Inflammatory macrophage treated with lipopolysaccharide for 4 hours (primary cell): Measurements from ENCODE around the gene POU2AF3.
"Not testable (repeated sequence)": the region's sequence is repeated elsewhere in the genome, so short reads cannot be mapped to it uniquely, and the experiment has no call there.

Source experiments
- DNase-seq: peaks from one replicate; pipeline ENCODE4 v3.0.0-alpha.2; 2020

POU2AF3 gene

DNA sequence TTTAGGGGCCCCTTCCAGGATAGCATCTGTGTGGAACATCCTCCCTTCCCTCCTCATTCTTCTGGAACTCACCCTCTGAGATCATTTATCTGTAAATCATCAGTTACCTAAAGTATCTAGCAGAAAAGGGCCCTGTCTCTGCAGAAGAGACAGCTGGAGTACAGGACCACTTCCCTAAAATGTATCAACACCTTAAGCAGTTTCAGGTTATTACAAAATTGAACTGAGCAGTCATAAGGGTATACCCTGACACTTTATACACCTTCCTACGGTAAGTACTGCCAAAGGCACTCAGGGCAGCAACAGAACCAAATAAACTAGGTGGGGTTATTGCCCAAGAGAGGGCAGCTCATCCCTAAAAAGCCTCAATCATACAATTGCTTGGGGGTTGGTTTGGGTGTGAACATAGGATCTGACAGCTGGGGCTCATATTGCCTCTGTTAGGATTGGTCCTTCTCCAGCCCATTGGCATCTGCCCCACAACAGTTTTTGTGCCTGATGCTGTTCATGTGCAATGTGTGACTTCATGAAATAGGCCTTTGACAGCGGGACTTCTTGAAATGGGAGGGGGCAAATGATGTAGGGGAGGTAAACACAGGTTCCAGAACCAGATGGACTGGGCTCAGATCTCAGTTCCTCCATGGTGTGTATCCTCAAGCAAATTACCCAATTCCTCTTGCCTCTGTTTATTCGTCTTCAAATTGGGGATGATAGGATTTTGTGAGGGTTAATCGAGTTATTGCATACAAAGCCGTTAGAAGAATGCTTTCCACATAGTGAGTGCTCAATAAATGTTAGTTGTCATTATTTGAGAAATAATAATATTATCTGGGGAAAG, 2.9 kb downstream of the POU2AF3 start:
- DNase-seq: no peak

DNA sequence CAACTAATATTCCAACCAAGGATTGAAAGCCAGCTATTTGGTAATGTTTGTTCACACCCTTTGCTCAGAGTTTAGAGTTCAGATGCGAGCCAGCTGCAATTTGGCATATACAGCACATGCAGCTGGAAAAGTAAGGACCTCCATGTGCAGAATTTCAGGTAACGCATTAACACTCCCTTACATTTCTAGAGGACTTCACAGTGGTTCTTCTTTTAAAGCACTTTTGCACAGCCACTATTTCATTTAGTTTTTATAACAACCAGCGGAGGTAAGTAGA, 3.4 kb downstream of the POU2AF3 start:
- no peak for DNase-seq

DNA sequence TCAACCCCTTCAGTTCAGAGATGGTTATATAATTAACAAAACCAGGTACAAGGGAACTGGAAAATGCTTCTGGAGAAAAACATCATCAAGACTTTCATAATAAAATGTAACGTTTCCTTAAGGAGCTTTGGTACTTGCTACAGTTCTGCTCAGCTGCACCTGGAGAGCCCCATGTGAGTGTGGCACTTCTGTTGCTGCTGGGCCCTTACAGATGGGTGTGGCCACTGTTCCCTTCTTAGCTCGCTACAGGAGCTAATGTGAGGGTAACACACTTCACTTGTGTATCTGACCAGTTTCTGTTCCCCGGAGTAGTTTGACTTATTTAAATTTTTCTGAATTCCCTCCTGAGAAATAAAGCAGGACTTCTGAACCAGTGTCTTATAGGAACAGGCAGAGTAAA, 4.0 kb downstream of the POU2AF3 start:
- no peak for DNase-seq

DNA sequence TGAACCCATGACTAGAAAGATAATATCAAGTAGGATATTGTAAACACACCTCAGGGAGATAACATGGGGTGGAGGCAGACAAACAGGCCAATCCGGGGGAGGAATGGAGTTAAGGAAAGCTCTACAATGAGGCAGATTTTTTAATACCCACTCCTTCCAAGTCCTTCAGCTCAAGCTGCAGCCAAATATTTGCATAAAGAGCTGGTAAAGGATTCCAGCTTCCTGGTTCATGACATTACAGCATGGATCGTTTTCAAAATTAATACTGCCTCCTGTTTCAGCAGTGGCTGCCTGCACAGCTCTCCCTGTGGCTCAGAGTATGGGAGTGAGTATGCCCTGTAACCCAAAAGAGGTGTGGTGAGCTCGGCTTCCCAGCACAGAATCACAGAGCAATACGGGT, 5.1 kb downstream of the POU2AF3 start:
- DNase-seq: no peak

DNA sequence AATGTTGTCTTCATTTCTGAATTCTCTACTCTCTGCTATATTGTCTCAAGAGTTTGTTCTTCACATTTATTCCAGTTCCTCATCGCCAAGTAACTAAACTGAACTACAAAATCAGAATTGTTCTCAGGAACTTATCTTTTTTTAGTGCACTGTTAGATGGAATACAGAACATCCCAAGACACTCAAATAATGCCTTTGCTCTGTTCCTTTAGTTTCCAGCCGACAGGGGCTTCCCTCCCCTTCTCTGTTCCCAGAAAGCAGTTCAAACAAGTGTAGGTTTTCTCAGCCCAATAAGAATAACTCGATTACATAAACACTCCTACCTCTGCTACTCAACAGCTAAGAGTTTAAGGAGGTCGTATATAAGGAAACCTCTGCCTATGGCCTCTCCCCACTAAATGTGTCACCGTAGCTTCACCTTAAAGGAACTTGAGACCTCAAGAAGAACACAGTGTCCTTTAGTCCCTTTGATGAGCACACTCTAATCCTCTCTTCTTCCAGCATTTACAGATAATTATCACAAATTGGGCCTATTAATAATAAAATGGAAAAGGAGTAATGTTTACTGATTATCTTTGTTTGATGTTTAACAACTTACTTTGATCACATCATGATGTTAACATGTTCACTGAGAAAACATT, 6.9 kb downstream of the POU2AF3 start:
- no peak for DNase-seq

DNA sequence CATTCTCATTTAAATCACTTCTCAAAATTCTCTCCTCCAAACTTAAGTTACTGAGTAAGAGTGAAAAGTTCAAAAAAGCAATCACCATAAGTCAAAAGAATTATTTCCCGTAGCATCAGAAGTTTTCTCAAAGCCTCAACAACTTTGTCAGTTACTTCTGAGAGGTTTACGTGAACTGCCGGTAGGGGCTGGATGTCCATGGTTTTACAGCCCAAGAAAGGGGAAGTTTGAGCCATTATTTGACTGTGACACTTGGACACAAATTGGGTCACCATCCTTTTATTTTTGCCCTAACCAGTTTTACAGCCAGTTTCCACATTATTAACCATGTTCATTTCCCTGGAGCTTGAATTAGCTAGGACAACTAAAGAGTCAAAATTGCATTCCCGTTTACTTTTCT, 7.5 kb downstream of the POU2AF3 start:
- no peak for DNase-seq

DNA sequence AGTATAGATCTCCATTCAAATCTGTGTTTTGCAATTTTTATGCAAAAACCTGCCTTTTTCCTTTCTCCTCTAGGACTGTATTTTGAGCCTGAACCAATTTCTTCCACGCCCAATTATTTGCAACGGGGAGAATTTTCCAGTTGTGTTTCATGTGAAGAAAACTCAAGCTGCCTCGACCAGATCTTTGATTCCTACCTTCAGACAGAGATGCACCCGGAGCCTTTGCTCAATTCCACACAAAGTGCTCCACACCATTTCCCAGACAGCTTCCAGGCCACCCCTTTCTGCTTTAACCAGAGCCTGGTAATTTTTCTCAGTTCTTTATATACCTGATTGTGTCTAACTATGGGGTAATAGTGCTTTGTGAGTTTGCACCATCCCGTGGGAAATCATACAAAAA, 8.0 kb downstream of the POU2AF3 start:
- no peak for DNase-seq

DNA sequence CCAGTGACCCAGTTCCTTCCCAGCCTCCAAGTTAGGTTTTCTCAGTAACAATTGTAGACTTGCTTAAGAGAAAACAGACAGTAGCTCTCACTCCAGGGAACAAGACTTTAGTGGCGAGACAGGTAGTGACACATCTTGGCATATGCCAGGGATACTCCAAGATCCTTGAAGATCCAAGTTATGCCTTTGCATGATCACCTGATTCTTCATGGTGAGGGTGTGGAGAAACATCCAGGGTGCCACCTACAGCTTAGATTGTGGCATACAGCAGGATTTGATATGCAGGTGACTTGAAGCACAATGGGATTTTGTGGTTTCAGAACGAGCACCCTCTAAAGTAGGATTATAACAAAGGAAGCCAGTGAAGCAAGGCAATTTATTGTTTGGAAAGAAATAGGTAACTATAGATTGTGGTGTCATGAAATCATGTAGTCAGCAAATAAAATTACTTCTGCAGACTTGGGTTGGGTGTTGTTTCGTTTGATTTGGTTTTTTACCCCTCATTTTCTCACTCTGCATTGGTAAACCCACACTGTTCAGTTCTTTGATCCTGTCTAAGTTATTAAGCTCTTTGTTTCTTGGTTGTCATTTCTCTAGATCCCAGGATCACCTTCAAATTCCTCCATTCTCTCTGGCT, 9.2 kb downstream of the POU2AF3 start:
- DNase-seq: no peak

DNA sequence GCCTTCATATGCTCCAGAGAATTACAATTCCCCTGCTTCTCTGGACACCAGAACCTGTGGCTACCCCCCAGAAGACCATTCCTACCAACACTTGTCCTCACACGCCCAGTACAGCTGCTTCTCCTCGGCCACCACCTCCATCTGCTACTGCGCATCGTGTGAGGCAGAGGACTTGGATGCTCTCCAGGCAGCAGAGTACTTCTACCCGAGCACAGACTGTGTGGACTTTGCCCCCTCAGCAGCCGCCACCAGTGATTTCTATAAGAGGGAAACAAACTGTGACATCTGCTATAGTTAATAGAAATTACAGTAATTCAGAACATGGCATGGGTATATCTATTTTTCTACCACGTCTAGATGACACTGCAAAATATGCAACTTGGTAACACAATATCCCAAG, 9.8 kb downstream of the POU2AF3 start:
- no peak for DNase-seq

DNA sequence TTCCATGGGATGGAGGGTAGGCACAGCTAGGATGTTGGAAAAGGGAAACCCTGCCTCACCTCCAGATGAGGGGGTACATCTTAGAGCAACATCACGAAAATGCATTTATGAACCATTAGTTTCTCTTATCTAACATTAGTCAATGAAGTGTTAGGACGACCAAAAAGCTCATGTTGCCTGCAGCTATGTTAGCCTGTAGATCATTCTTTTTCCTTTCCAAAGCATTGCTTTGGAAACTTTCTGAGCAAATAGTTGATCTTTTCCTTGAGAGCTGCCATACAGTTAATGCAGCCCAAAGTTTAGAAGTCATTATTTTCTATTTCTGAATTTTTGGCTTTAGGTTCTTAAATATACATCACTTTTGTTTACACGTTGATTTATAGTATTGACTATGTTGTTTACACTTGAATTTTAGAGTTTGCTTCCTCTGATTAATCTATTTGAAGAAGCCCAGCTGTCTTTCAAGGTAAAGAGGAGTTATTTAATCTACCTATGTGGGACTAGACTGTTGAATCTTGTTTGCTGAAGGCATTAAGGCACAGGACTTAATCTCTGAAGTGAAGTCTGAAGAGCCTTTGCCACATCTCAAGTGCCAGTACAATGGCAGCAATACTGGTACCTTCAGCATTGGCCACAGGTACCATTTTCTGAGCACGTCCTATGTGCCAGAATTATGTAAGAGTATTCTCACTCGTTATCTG, 11.0 kb downstream of the POU2AF3 start:
- DNase-seq: no peak

DNA sequence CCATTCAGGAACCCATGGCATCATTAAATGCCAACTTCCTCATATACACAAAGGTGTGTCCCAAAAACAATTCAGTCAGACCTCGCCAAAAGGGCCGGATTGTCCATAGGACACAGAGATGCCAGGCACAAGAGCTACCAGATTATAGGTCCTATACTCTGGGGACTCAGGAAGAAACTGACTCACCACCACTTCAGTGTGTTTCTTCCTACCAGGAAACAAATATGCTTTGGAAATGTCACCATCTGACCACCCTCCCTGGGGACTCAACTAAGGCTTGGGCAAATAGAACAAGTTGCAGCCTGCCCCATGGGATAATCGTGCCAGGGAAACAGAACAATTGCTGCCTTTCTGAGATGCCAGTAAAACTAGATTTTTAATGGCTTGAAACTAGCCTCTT, 11.7 kb downstream of the POU2AF3 start:
- no peak for DNase-seq

DNA sequence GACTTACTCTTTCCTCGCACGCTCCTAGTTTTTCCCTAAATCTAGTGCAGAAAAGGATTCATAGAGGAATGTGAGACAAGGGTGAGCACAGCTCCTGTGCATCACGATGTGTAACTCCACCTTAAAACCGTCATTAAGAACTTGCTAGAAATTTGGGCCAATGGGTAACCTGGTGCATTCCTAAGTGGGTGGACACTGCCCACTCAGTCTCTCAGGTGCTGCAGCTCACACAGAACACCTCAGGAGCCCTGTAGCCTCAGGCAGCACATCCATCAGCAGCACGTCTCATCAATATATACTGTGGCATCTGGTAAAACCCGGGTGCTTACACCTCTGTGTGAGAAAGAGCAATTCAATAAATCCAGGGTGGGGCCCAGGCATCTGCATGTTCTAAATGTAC, 12.4 kb downstream of the POU2AF3 start:
- DNase-seq: no peak

DNA sequence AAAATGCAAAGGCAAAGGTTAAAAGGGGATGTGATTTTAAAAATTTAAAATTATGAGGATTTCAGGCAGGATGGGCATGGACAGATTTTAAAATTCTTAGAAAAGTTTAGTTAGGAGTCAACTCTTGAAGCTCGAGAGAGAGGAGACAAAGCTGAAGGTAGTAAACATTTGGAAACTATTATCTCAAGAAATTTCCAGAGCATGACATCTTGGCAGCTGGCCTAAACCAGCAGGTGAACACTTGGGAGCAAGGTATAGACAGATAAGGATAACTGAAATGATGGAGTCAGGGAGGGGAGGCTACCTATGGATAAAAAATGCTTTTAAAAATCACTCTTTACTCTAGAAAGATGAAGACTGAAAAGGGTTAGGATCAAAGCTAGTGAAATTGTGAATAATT, 13.7 kb downstream of the POU2AF3 start:
- no peak for DNase-seq

DNA sequence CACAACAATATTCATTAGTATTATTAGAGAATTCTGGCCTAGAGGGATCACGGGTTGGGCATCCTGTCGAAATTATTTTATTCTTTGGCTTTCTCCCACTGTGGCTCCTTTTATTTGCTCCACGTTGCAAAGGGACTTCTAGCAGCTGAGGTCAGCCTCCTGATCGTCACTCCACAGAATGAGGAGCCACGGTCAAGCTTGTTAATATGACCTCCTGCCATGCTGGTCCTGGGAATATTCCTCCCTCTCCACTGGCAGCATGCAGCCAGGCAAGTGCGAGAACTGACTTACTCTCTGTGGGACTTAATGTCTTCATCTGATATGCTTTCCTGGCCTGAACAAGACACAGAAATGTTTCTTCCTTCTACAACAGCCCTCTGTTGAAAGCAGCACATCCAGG, 20.9 kb downstream of the POU2AF3 start:
- DNase-seq: no peak

DNA sequence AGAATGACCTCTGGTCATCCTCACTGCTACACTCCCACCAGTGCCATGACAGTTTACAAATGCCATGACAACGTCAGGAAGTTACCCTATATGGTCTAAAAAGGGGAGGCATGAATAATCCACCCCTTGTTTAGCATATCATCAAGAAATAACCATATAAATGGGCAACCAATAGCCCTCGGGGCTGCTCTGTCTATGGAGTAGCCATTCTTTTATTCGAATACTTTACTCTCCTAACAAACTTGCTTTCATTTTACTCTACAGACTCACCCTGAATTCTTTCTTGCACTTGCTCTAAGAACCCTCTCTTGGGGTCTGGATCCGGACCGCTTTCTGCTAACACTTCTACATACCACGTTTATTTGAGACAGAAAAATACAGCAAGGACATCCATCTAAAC, 21.9 kb downstream of the POU2AF3 start:
- not testable (repeated sequence) for DNase-seq

DNA sequence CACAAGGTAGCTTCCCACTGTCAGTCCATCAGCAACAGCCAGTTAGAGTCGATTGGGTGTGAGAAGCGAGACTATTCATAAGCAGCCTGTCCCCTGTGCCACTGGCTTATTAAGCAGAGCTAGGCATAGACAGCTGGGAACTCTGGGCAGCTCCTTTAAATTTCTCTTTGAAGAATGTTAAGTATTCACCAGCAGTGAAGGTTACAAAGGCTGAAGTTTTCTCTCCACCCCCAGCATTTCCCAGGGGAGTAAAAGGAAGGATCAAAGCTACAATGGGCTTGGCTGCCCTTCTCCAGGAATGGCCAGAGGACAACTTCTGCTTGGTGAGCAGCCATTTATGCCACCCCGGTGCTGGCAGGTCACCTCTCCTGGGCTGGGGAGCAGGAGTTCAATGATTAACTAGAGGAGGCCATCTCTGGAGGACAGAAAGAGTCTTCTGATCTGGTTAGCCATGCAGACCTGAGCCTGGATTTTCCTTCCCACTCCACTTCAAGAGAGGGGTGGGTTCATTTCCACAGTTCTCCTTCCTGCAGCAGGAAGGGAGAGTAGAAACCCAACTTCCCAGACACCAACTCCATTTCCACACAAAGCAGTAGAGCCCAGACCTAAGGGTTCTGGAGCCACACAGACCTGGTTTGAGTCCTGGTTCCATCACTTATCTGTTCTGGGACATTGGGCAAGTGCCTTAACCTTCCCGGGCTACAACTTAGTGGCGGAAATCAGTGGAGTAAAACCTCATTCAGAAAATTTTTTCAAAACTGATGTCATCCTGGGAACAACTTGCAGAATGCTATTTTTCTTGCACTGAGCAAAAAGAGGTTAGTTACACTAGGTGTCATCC, 22.6 kb downstream of the POU2AF3 start:
- no peak for DNase-seq

DNA sequence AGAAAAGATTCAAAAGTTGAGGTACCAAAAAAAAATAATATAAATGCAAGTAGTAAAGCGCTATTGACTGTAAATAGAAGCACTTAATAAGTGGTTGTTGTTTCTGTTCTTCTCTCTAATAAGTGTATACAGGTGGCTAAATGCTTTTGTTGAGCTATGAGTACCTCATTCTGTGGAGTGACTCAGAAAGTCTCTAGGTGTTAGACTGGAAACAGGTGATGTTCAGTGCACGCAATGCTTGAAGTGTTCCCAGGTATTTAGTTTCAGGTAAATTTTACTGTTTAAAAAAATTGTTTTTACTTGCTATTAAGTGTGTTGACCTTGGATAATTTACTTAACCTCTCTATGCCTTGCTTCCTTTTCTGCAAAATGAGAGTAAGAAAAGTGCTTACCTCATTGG, 24.2 kb downstream of the POU2AF3 start:
- no peak for DNase-seq

DNA sequence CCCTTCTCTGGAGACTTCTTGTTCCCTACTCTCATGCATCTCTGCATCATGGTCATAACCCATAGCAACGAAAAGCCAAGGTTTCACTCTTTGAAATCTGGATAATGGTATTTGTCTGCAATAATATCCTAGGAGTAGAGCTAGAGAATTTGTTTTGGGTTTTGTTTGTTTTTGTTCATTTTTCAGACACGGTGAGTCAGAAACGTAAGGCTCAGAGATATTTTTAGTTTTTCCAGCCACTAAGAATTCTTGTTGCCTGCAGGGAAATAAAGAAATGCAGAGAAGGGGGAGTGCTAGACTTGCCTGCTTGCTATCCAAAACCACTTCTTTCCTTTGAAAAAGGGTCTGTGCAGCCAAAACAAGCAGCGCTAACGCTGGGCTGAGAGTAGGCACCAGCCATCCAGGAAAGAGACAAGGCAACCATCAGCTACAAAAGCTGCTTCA, 26.0 kb downstream of the POU2AF3 start:
- DNase-seq: no peak

DNA sequence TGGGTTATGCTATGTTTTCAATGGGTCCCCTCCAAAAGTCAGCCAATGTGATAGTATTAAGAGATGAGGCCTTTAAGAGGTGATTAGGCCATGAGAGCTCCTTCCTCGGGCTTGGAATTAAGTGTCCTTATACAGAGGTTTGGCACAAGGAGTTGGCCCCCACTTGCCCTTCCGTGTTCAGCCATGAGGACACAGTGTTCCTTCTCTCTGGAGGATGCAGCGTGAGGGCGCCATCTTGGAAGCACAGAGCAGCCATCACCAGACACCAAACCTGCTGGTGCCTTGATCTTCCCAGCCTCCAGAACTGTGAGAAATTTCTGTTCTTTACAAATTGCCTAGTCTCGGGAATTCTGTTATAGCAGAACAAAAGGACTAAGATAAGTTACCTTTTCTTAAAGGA, 26.9 kb downstream of the POU2AF3 start:
- DNase-seq: no peak

DNA sequence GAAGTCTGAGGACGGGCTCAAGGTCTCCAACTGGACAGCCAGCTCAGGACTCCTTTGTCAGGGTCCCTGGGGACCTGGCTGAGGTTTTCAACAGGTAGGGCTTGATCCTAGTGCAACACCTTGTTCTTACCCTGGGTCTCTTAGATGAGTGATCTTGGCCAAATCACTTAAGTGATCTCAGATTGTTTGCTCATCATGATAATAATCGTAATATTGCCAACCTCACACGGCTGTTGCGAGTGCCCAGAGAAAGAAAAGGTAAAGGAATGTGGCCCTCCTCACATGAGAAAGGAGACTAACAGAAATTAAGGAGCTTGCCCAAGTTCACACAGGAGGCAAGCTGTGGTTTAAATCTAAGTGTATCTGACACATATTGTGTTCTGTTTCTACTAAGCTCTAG, 28.5 kb downstream of the POU2AF3 start:
- DNase-seq: no peak

DNA sequence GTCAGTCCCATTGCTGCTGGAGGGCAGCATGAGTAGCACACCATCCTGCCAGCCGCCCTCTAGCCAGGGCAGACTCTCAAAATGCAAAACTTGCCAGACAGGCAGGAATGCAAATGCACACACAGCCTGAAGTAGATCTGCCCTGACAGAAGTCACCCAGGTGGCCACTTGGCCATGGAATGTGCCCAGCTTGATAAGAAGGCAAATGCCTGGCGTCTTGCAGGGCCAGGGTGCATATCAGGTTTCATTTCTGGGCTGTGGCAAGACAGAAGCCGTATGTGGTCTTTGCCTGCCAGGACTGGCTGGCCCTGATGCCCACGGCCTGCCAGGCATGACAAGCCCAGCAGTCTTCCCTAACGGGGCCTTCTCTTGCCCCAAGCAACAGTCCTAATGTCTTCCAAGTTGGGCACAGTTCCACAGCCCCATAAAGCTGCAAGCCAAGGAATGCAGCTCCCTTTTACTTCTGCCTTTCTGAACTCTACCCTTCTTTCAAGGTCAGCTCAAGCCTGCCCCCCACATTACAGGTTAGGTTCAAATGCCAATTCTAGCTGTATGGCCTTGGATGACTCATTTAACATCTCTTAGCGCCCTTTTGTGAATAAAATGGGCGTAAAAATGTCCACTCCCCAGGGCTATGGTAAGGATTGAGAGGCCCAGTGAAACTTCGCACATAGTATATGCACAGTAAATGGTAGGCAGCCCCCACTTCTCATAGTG, 29.7 kb downstream of the POU2AF3 start:
- DNase-seq: no peak
